Stimulated activated CD4-positive, alpha-beta T cell treated with anti-CD3 and anti-CD28 coated beads, TNF-alpha, amount 100 ng/mL, for 48 hours (primary cell): ENCODE data around the gene FARSB.
"Not testable (repeated sequence)": the region's sequence is repeated elsewhere in the genome, so short reads cannot be mapped to it uniquely, and the experiment has no call there.

Experiments used
- DNase-seq, 3 donors: peaks; one replicate each; pipeline ENCODE4 v3.0.0-alpha.2; 2020; ENCODE audit warnings: low read depth in 3 of 3

Gene FARSB

GRCh38 chr2:222608081-222608480 is 47.8 kb downstream of the FARSB start:
- no peak for DNase-seq

GRCh38 chr2:222606306-222606705 is 49.6 kb downstream of the FARSB start:
- no peak for DNase-seq

DNA sequence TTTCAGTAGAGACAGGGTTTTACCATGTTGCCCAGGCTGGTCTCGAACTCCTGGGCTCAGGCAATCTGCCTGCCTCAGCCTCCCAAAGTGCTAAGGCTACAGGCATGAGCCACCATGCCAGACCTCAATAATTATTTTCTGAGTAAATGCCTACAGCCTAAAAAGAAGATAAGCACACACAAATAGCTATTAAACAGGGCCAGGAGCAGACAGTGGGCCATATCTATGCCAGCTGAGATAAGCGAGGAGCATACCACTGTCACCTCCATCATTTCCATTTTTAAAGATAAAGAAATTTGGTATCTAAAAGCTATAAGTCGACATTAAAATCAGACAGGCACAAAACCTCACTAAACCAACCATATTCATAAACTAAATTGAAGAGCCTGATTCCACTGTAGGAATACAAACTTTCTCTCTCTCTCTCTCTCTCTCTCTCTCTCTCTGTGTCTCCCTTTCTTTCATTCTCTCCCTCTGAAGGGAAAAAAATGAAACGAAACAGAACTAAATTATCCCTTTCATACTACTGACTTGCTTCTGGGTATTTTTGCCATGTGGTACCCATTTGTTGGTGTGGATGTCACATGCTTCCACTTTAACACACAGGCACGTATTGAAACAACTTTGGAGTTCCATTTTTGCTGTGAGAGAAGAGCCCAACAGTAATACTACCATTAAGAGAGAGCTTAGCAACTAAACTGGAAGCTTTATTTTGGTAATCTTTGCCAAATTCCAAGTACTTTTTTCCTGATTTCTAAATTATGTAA is 51.0 kb downstream of the FARSB start:
- DNase-seq, result no peak

DNA sequence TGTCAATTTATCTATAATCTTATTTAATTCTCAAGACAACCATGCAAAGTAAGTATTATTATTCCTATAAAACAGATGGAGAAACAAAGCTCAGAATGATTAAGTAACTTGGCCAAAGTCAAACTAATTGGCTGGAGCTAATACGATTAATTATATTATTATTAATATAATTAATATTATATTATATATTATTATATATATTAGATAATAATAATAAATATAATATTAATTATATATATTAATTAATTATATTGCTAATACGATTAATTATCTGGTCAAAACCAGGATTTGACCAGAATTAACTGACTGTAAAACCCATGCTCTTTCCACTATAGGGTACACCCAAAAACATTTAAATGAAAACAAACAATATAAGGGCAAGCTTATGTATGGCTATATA is 52.4 kb downstream of the FARSB start:
- no peak for DNase-seq

DNA sequence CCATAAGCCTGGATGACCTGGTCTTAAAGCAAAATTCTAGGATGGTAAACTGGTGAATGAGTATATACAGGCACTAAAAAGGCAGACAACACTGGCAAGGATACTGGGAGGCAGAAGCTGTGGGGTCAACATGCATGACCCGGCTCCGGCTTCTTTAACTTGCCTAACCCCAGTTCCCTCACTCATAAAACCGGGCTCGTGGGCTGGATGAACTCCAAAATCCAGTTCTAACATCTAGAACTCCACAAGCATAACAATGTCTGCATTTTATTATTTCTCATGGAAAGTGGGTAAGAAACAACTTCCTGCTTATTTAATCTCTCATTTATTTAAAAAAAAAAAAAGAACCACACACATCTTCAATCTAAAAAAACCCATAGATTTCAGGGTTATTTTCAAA is 57.3 kb downstream of the FARSB start:
- DNase-seq, result no peak

DNA sequence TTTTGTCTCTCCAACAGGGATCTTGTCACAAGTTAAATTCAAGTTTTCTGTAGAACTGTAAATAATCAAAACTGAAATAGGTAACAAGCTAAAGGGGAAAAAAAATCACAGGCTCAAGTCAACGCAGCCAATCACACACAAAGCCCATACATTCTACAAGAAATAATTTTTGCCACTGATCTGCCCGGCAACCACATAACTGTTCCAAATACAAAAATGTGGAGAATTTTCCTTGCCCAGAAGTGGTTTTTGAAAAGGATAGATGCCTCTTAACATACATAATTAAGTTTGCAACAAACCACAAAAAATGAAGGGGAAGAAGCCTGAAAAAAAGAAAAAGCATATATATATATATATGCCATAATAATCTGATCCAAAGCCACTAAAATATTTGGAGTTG is 60.3 kb downstream of the FARSB start:
- DNase-seq, result no peak

- no peak for DNase-seq
These were observed 61.2 kb downstream of the FARSB start for GRCh38 chr2:222594679-222595078.

- no peak for DNase-seq
These were observed 63.7 kb downstream of the FARSB start for GRCh38 chr2:222592176-222592575.

GRCh38 chr2:222591661-222592060 is 64.2 kb downstream of the FARSB start:
- no peak for DNase-seq

- DNase-seq, result not testable (repeated sequence)
These were observed 71.3 kb downstream of the FARSB start for GRCh38 chr2:222584589-222584988.

GRCh38 chr2:222582928-222583327 is 73.0 kb downstream of the FARSB start:
- no peak for DNase-seq

GRCh38 chr2:222577341-222577740 is 78.6 kb downstream of the FARSB start:
- no peak for DNase-seq

DNA sequence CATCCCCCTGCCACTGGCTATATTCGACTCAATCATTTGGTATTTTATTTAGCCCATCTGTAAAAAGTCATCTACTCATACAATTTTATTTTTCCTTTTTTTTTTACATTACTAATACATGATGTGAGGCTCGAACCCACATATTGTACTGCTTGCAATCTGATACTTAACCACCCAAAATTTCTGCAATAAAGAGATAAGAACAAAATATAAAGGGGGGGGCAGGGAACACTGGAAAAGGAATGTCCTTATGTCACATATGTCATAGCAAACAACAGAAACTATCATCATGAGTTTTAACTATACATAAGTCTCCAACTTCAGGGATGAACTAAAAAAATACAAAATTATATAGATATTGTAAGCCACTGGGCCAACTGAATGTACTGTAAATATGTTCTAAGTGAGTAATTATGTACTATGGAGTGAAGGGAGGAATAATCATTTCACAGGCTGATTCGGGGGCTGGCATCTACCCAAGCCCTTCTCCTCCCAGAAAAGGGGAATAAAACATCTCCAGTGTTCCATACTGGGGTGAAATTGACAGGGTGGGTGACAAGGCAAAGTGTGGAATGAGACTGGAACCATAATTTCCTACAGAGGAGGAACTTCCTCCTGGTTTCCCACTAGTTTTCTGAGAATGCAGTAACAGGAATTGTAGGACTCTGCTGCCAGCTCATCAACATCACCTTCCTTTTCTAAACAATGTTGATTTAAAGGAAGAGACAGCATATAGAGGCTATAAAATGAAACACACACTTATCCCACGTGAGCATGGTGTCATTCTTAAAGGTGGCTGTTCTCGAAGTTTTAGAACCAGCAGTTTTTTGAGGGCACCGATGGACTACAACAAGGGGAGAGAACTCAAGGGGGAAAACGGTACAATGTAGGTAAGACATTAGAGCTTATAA is 79.5 kb downstream of the FARSB start:
- DNase-seq, result no peak

GRCh38 chr2:222575618-222576017 is 80.3 kb downstream of the FARSB start:
- no peak for DNase-seq

DNA sequence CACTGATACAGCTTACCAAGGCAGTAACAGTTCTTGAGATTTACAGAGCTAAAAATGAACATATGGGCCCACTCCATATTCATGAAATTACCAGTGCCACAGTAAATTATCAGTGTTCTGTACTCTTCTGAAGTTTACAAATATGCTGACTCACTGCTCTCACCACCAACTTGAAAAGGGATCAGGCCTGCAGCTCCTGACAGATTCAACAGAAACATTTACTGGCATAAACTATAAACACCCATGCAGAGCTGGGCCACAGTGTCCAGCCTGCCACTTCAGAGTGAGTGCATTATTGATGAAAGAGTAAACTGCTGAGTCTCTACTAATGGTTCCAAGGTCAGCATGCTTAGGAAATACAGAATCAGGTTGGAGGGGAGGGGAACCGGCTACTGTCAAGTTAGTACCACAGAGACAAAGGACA is 83.1 kb downstream of the FARSB start:
- no peak for DNase-seq

DNA sequence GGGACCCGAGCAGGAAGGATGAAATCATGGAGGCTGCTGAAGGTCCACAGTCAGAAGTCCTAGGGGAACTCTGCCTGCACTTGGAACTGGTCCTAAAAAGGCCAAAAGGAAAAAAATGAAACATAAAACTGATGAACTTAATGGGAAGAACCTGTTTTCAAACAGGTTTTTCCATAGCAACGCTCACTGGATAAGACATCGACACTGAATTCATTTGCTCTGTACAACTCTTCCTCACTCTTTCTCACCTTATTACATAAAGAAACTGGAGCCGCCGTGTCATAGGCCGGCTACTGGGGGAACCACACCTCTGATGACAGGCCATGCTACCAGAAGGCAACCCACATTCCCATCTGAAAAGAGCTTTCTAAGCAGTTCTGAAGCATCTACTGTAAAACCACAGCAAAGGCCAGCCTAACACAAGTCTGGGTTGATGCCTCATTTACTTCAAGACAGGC is 83.6 kb downstream of the FARSB start:
- no peak for DNase-seq

GRCh38 chr2:222569826-222570225 is 86.1 kb downstream of the FARSB start:
- DNase-seq, result no peak

DNA sequence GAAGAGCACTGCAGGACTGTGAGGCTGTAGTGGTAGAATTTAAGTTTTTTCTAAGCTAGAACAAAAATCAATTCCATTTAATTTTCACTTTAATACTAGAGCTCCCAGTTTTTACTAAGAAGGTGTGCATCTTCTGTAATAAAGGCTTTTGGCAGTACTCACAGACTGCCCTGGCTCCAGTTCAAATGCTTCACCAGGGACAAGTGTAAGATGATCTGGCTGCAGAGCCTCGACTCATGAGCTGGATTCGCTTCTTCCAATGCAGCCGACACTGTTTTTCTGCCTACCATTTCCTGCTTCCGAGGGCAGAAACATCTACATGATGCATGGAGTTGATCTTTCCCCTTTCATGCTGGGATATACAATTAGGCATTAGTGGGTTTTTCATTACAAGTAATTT is 87.0 kb downstream of the FARSB start:
- DNase-seq, result no peak

DNA sequence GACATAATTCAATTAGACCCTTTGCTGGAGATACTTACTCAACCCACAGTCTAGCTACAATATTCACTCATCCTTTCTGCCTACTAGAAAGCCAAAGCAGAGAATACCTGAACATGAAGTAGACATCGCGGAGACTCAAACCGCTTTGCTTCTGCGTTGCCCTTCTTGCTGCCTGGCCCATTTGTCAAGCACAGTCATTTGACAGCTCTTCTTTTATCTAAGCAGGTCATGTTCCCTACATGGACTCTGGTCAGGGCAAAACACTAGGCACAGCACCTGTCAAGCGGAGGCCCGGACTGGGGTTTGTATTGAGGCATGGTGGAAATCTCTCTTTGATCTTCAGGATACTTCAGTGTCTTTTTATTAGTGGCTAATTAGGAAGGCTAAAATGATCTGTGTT is 89.7 kb downstream of the FARSB start:
- DNase-seq, result no peak

- no peak for DNase-seq
These were observed 92.0 kb downstream of the FARSB start for GRCh38 chr2:222563936-222564335.

DNA sequence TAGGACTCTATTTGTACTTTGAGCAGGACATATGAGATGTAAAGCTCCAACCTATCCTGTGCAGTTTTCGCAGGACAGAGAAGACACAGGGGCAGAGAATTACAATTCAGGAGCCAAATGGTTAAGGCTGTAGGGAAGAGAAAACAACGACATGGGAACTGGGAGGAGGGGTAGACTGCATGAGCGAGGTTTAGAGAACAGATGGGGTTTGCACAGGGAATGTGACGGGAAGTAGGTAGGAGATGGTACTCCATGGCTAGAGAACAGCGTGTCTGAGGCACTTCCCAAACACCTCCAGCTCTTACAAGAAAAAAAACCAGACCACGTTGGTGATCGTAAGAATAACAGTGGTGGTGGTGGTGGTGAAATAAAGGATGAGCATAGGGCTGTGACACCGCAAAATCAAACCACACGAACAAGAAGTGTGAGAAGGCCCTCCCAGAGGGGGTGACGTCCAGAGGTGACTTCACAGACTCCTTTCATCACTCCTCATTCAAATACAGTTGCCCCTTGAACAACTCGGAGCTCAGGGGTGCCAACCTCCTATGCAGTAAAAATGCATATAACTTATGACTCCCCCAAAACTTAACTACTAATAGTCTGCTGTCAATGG is 92.7 kb downstream of the FARSB start:
- no peak for DNase-seq
